ENCODE measurements around the gene HCFC1R1. TPM values are rescaled to one million over a fixed set of nuclear protein-coding genes. Genes with fewer than 3 reads are reported as not detected.

HCFC1R1 gene
- total and polyA plus RNA-seq, 4 experiments from 2014 or later = 16.0 to 23.8 (median 18.2) TPM

GRCh38 chr16:3021449-3022207 is 2.1 kb downstream of the HCFC1R1 start:
- peaks cover 19 to 65% (median 41%) of the 10 kb centered on the region in 4 donors for H3K4me1 Mint-ChIP-seq
- H3K27ac ChIP-seq (ENCODE audit: low read depth, low read length) = peak overlapping the region; percentile 90

DNA sequence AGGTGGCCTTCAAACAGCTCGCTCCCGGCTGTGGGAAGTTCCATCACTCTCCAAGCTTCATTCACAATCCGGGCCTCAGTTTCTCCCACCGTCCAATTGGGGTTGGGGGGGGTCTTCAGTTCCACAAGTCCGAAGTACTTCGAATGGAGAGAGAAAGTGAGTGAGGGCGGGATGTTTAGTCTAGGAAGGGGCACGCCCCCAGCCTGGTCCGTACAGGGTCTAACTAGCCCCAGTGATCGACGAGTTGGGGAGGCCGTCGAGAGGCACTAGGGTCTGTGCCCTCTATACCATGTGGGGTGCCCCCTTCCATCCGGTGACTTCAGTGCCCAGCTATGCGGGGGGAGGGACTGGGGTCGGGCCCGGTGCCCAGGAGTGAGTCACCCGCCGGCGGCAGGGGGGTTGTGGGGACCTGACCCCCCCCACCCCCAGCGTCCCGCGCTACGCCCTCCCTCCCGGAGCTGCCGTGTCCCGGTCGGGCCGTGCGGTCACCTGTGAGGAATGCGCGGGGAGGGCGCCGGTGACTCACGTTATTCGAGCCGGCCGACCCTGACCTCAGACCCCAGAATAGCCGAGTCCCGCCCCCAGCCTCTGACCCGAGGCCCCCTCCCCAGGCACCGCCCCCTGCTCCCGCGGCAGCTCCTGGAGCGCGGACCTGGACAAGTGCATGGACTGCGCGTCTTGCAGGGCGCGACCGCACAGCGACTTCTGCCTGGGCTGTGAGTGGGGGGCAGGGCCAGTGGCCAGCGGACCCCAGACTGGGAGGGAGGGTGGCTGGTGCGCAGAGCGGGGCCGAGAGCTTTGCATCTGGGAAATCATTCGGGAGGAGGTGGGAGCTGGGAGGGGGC is 2.9 kb downstream of the HCFC1R1 start:
- Histone ChIP-seq H3K4me1 (ENCODE audit: insufficient read depth, low read length) (peaks cover 51% of the 10 kb centered on the region), H3K4me3 (ENCODE audit: low read length in 2 of 2) (peak overlapping the region; percentile 30 to 59), H3K27ac (ENCODE audit: low read depth, low read length) (peak overlapping the region; percentile 90), H3K27me3 (ENCODE audit: insufficient read depth, low read length) (no peaks in the 10 kb centered on the region), H3K9me3 (ENCODE audit: control insufficient read depth in 1 of 2, low read length in 2 of 2) (no peaks in the 10 kb centered on the region), H3K36me3 (ENCODE audit: insufficient read depth, low read length) (peaks cover 4% of the 10 kb centered on the region)
- intact Hi-C loops (cut with micrococcal nuclease) = loop anchor here (1.0 to 10.0 kb wide), 3 partner anchors 7 to 116 kb away; no protein-coding TSS in a partner anchor
- H3K4me1 Mint-ChIP-seq = peaks cover 19 to 60% (median 39%) of the 10 kb centered on the region in 4 donors
- ChIA-PET CTCF (ENCODE audit: partially characterized antibody) (interaction anchor here (1.8 to 18.6 kb wide), 5 partner anchors 7 to 109 kb away, joined by 4 to 444 read pairs (median 22); partner anchors contain the start of gene CLDN9), POLR2A (ENCODE audit: partially characterized antibody) (interaction anchor here (0.8 to 5.9 kb wide), 19 partner anchors 10 to 149 kb away, joined by 3 to 89 read pairs (median 3); partner anchors contain the start of gene ZNF213)
- H3K27ac Mint-ChIP-seq = peak overlapping the region; percentile 80 to 99 (median 89)
- no peaks in the 10 kb centered on the region for H3K9me3 Mint-ChIP-seq
- peak in 4 of 5 donors; percentile 31 to 90 (median 44) for DNase-seq
- H3K27me3 Mint-ChIP-seq = peaks cover 0 to 2% of the 10 kb centered on the region in 2 donors
- peaks cover 3 to 12% of the 10 kb centered on the region in 2 donors for H3K36me3 Mint-ChIP-seq
- H3K4me3 Mint-ChIP-seq = peak overlapping the region; percentile 84 to 97 (median 86)

More at GRCh38 chr16:3021449-3022207, 2.1 kb downstream of the HCFC1R1 start:
- H3K4me3 ChIP-seq (ENCODE audit: low read length in 2 of 2) = peak overlapping the region in 1 of 2 donors; percentile 59
- POLR2A ChIA-PET (ENCODE audit: partially characterized antibody) = interaction anchor here (0.5 to 5.9 kb wide), 17 partner anchors 9 to 244 kb away, joined by 3 to 89 read pairs (median 3); partner anchors contain the start of gene ZNF213
- Mint-ChIP-seq H3K27me3 (peaks cover 0 to 2% of the 10 kb centered on the region in 2 donors), H3K27ac (peak overlapping the region; percentile 85 to 99 (median 89)), H3K36me3 (peaks cover 3 to 19% of the 10 kb centered on the region in 2 donors), H3K4me3 (peak overlapping the region; percentile 79 to 97 (median 86)), H3K9me3 (no peaks in the 10 kb centered on the region)
- DNase-seq = peak; percentile 54 to 94 (median 62)
- H3K9me3 ChIP-seq (ENCODE audit: control insufficient read depth in 1 of 2, low read length in 2 of 2) = no peaks in the 10 kb centered on the region
- peaks cover 51% of the 10 kb centered on the region for H3K4me1 ChIP-seq (ENCODE audit: insufficient read depth, low read length)
- CTCF ChIA-PET (ENCODE audit: partially characterized antibody) = interaction anchor here (1.5 to 18.6 kb wide), 6 partner anchors 9 to 150 kb away, joined by 3 to 444 read pairs (median 13); partner anchors contain the start of gene CLDN9
- peaks cover 12% of the 10 kb centered on the region for H3K36me3 ChIP-seq (ENCODE audit: insufficient read depth, low read length)
- intact Hi-C loops (cut with micrococcal nuclease) = loop anchor here (2.0 to 10.0 kb wide), 2 partner anchors 19 to 117 kb away; no protein-coding TSS in a partner anchor
- H3K27me3 ChIP-seq (ENCODE audit: insufficient read depth, low read length) = no peaks in the 10 kb centered on the region

DNA sequence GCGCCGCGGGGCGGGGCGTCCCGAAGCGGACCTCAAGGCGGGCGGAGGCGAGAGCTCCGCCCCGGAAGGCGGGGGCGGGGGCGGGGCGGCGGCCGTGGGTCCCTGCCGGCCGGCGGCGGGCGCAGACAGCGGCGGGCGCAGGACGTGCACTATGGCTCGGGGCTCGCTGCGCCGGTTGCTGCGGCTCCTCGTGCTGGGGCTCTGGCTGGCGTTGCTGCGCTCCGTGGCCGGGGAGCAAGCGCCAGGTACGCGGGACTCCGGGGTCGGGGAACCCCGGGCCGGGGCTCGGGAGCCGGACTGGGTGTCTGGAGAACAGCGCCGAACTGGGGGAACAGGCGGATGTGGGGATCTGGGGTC is 3.5 kb downstream of the HCFC1R1 start, which contains the start of gene TNFRSF12A:
Gene TNFRSF12A (plus strand): TSS at position 122 of the 357 bp plus-strand sequence. CDS start 30 bp downstream, at position 152.
- H3K27ac ChIP-seq (ENCODE audit: low read depth, low read length) = peak within 1 kb of the TSS; percentile 90
- H3K36me3 Mint-ChIP-seq = peaks cover 3 to 12% of the 10 kb centered on the region in 2 donors
- intact Hi-C loops (cut with micrococcal nuclease) = loop anchor here (1.0 to 10.0 kb wide), 3 partner anchors 8 to 115 kb away; no protein-coding TSS in a partner anchor

DNA sequence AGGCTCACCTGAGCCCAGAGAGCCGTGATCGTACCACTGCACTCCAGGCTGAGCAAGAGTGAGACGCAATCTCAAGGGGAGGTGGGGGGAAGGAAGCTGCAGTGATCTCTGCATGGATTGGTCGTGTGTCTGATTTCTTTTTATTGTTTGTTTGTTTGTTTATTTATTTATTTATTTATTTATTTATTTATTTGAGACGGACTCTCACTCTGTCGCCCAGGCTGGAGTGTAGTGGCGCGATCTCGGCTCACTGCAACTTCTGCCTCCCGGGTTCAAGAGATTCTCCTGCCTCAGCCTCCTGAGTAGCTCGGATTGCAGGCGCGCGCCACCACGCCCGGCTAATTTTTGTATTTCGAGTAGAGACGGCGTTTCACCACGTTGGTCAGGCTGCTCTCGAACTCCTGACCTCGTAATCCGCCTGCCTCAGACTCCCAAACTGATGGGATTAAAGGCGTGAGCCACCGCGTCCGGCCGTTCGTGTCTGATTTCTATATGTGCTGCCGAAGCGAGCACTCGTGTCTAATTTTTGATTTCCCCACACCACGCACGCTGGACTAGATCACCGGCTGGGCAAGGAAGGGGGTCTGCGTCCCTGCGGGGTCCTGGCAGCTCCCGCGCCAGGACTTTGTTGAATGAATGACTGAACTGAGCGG is 4.0 kb downstream of the HCFC1R1 start:
- Mint-ChIP-seq H3K36me3 (peaks cover 3 to 12% of the 10 kb centered on the region in 2 donors), H3K9me3 (no peaks in the 10 kb centered on the region), H3K4me1 (peaks cover 19 to 60% (median 39%) of the 10 kb centered on the region in 4 donors), H3K27ac (peak overlapping the region; percentile 80 to 99 (median 84)), H3K4me3 (peak overlapping the region; percentile 79 to 93 (median 88)), H3K27me3 (peaks cover 0 to 2% of the 10 kb centered on the region in 2 donors)
- H3K4me1 ChIP-seq (ENCODE audit: insufficient read depth, low read length) = peaks cover 51% of the 10 kb centered on the region
- H3K4me3 ChIP-seq (ENCODE audit: low read length in 2 of 2) = peak overlapping the region in 1 of 2 donors; percentile 59
- ChIA-PET POLR2A (ENCODE audit: partially characterized antibody) (interaction anchor here (1.0 to 5.9 kb wide), 9 partner anchors 11 to 150 kb away, joined by 3 to 89 read pairs (median 4); partner anchors contain the start of gene ZNF213), CTCF (ENCODE audit: partially characterized antibody) (interaction anchor here (1.8 to 18.6 kb wide), 4 partner anchors 8 to 55 kb away, joined by 4 to 444 read pairs (median 28); partner anchors contain the start of gene CLDN9)
- no peak for DNase-seq
- intact Hi-C loops (cut with micrococcal nuclease) = loop anchor here (1.0 to 10.0 kb wide), 3 partner anchors 9 to 115 kb away; no protein-coding TSS in a partner anchor
- no peaks in the 10 kb centered on the region for H3K36me3 ChIP-seq (ENCODE audit: insufficient read depth, low read length)
- H3K9me3 ChIP-seq (ENCODE audit: control insufficient read depth in 1 of 2, low read length in 2 of 2) = no peaks in the 10 kb centered on the region
- peak overlapping the region; percentile 90 for H3K27ac ChIP-seq (ENCODE audit: low read depth, low read length)
- H3K27me3 ChIP-seq (ENCODE audit: insufficient read depth, low read length) = no peaks in the 10 kb centered on the region

More for the DNA sequence above, 3.5 kb downstream of the HCFC1R1 start, which contains the start of gene TNFRSF12A:
- Mint-ChIP-seq H3K27me3 (peaks cover 0 to 2% of the 10 kb centered on the region in 2 donors), H3K9me3 (no peaks in the 10 kb centered on the region), H3K27ac (peak within 1 kb of the TSS; percentile 80 to 99 (median 89)), H3K4me3 (peak within 1 kb of the TSS; percentile 84 to 97 (median 90)), H3K4me1 (peaks cover 19 to 60% (median 39%) of the 10 kb centered on the region in 4 donors)
- CTCF ChIA-PET (ENCODE audit: partially characterized antibody) = interaction anchor here (1.8 to 18.6 kb wide), 4 partner anchors 8 to 55 kb away, joined by 4 to 444 read pairs (median 28); partner anchors contain the start of gene CLDN9
- peaks cover 51% of the 10 kb centered on the region for H3K4me1 ChIP-seq (ENCODE audit: insufficient read depth, low read length)
- no peaks in the 10 kb centered on the region for H3K27me3 ChIP-seq (ENCODE audit: insufficient read depth, low read length)
- POLR2A ChIA-PET (ENCODE audit: partially characterized antibody) = interaction anchor here (0.8 to 5.9 kb wide), 17 partner anchors 10 to 150 kb away, joined by 3 to 89 read pairs (median 4); partner anchors contain the start of gene ZNF213
- H3K9me3 ChIP-seq (ENCODE audit: control insufficient read depth in 1 of 2, low read length in 2 of 2) = no peaks in the 10 kb centered on the region
- H3K4me3 ChIP-seq (ENCODE audit: low read length in 2 of 2) = peak within 1 kb of the TSS; percentile 30 to 59
- peak; percentile 51 to 65 (median 55) for DNase-seq
- no peaks in the 10 kb centered on the region for H3K36me3 ChIP-seq (ENCODE audit: insufficient read depth, low read length)

DNA sequence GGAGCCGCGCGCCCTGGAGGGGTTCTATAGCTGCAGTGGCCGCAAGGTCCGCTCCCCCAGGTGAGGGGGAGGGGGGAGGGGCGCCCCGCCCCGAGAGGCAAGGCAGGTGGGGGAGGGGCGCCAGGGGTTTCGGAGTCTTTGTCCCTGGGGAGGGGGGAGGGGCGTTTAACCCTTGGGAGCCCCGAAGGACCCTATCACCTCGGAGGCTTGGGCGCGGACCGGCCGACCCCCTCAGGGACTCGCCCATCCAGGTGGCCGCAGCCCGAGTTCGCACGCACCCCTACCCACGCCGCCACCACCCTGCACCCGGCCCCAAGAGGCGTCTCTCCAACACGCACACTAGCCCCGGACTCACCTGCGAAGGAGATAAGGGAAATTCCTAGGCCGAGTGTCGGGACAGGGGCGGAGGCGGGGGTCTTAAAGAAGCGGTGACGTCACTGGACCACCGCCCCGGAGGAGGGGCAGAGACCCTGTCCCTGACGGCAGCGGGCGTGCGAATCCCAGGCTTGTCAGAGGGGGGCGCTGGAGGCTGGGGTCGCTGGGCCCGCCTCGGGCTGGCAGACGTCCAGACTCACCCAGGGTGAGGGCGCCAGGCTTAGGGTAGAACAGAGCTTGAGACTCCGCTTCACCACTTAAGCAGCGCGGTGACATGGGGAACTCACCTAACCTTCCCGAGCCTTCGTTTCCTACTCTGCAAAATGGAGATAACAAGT is 5.8 kb downstream of the HCFC1R1 start, which contains the start of gene CLDN6:
Gene CLDN6 (minus strand): TSS at position 390 of the 713 bp plus-strand sequence. CDS start 2,162 bp downstream, outside the sequence.
- POLR2A ChIA-PET (ENCODE audit: partially characterized antibody) = no interaction called here
- H3K4me1 Mint-ChIP-seq = peaks cover 14 to 50% (median 27%) of the 10 kb centered on the region in 4 donors
- Histone ChIP-seq H3K36me3 (ENCODE audit: insufficient read depth, low read length) (no peaks in the 10 kb centered on the region), H3K27me3 (ENCODE audit: insufficient read depth, low read length) (no peaks in the 10 kb centered on the region), H3K9me3 (ENCODE audit: control insufficient read depth in 1 of 2, low read length in 2 of 2) (no peaks in the 10 kb centered on the region), H3K4me3 (ENCODE audit: low read length in 2 of 2) (no peak within 1 kb of the TSS), H3K27ac (ENCODE audit: low read depth, low read length) (no peak within 1 kb of the TSS), H3K4me1 (ENCODE audit: insufficient read depth, low read length) (peaks cover 39% of the 10 kb centered on the region)
- CTCF ChIA-PET (ENCODE audit: partially characterized antibody) = interaction anchor here (2.3 to 18.6 kb wide), 2 partner anchors 10 to 12 kb away, joined by 17 to 444 read pairs; partner anchors contain the start of gene CLDN9
- peak in 1 of 5 donors; percentile 30 for DNase-seq
- peak within 1 kb of the TSS in 2 of 7 donors; percentile 44 to 75 for H3K27ac Mint-ChIP-seq
- peaks cover 0 to 7% of the 10 kb centered on the region in 2 donors for H3K36me3 Mint-ChIP-seq
- intact Hi-C loops (cut with micrococcal nuclease) = no loop called here
- H3K4me3 Mint-ChIP-seq = peak within 1 kb of the TSS in 1 of 8 donors; percentile 39
- no peaks in the 10 kb centered on the region for H3K9me3 Mint-ChIP-seq
- H3K27me3 Mint-ChIP-seq = peaks cover 0 to 2% of the 10 kb centered on the region in 2 donors

Measured in CD4-positive, alpha-beta memory T cell (primary cell).